Activated CD8-positive, alpha-beta memory T cell treated with anti-CD3 and anti-CD28 coated beads for 1 hour (primary cell): Measurements from ENCODE around the gene ARL17B.
"Not testable (repeated sequence)": the region's sequence is repeated elsewhere in the genome, so short reads cannot be mapped to it uniquely, and the experiment has no call there.

Source experiments
- DNase-seq, 2 donors: peaks; one replicate each; pipeline ENCODE4 v3.0.0-alpha.2; 2020; ENCODE audit warnings: low read depth in 1 of 2; ENCODE audit errors: extremely low read depth in 1 of 2

The ARL17B gene

GRCh38 chr17:46290906-46291546 lies 70.5 kb downstream of the ARL17B start:
- DNase-seq = not testable (repeated sequence)

GRCh38 chr17:46287587-46287986 lies 74.0 kb downstream of the ARL17B start:
- not testable (repeated sequence) for DNase-seq

GRCh38 chr17:46286764-46287221 lies 74.8 kb downstream of the ARL17B start:
- not testable (repeated sequence) for DNase-seq

GRCh38 chr17:46285500-46285899 lies 76.1 kb downstream of the ARL17B start:
- not testable (repeated sequence) for DNase-seq

GRCh38 chr17:46284467-46284866 lies 77.1 kb downstream of the ARL17B start:
- DNase-seq = not testable (repeated sequence)

GRCh38 chr17:46282635-46283034 lies 78.9 kb downstream of the ARL17B start:
- not testable (repeated sequence) for DNase-seq

GRCh38 chr17:46281336-46281735 lies 80.2 kb downstream of the ARL17B start:
- not testable (repeated sequence) for DNase-seq

GRCh38 chr17:46276728-46277479 lies 84.7 kb downstream of the ARL17B start:
- DNase-seq = not testable (repeated sequence)

GRCh38 chr17:46274238-46274637 lies 87.3 kb downstream of the ARL17B start:
- no peak for DNase-seq

- DNase-seq = no peak
Observed at GRCh38 chr17:46273541-46274236, 87.9 kb downstream of the ARL17B start.

- no peak for DNase-seq
Observed at GRCh38 chr17:46270032-46270431, 91.5 kb downstream of the ARL17B start.

- peak; percentile 44 to 81 for DNase-seq
Observed at GRCh38 chr17:46266656-46267544, 94.7 kb downstream of the ARL17B start.

- not testable (repeated sequence) for DNase-seq
Observed at GRCh38 chr17:46266063-46266655, 95.4 kb downstream of the ARL17B start.

- DNase-seq = no peak
Observed at GRCh38 chr17:46264456-46265198, 96.9 kb downstream of the ARL17B start.

GRCh38 chr17:46262271-46262670 lies 99.3 kb downstream of the ARL17B start:
- DNase-seq = no peak

GRCh38 chr17:46259845-46260661 lies 101.5 kb downstream of the ARL17B start:
- DNase-seq = not testable (repeated sequence)

- DNase-seq = not testable (repeated sequence)
Observed at GRCh38 chr17:46256369-46256768, 105.2 kb downstream of the ARL17B start.

GRCh38 chr17:46254215-46254614 lies 107.4 kb downstream of the ARL17B start:
- DNase-seq = not testable (repeated sequence)

- DNase-seq = peak; percentile 59 to 73
Observed at GRCh38 chr17:46253722-46254121, 107.8 kb downstream of the ARL17B start.
